GM21737 (cell line): ENCODE measurements around the gene BCAS1.

Experiments
- ATAC-seq: cut with Tn5 transposase; IDR thresholded peaks from one replicate; pipeline ENCODE4 v1.9.1; 2021; ENCODE audit warnings: mild to moderate bottlenecking, moderate library complexity; ENCODE audit not compliant: unreplicated experiment

Gene BCAS1

DNA sequence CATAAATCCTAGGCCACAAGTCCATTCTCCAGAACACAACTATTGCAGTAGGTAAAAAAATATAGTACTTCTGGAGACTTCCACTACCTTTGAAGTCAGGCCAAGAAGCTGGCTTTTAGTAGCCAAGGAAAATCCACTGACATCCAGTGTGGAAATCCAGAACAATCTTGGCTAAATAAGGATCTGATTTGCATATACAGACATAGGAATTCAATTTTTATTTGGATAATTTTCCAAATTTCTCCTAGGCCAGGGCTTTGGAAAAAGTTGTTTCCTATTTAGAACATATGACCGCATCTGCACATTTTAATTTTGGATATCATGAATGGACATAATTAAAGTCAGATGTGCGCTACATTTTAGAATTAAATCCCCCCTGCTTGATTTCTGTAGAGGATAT lies 100.2 kb downstream of the BCAS1 start:
- no peak for ATAC-seq

DNA sequence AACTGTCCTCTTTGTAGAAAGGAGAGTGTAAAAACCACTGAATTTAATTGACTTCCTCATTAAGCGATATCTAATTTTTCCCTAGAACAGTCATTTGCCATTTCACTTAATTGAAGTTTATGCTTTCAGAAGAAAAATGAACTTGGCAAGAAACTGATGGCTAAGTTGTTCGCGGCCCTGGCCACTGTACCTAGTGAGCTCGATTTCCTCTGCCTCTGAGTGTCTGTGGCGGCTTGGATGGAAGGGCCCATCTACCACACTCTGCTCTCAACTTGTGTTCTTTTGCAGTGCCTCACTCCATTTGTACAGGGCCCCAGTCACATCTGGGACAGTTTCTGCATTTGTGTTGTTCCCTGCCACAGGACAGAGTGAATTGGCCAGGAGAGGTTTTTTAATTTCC lies 102.9 kb downstream of the BCAS1 start:
- no peak for ATAC-seq

DNA sequence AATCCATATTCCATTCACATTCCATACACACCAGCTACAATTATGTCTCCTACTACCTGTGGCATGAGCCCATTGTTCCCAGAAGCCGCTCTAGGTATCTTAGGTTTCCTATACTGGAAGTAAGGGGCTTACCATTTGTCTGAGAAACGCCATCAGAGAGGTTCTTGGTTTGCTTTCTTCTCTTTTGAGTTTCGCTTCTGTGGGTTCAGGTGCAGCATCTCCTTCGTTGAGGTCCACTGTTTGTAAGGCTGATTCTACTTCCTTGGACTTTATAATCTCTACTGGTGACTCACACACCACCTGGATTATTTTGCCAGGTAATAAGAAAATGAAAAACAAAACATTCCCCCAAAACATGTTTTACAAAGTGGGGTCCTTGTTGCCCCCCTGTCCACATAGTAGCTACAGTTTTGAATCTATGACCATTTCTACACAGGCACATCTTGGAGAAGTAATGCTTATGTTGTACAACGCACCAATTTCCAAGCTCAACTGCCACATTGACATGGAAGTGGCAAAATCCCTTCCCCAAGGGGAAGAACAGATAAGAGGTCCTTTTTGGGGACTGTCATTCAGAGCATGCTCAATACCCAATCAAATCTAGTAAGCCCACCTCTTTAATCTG lies 103.5 kb downstream of the BCAS1 start:
- no peak for ATAC-seq

DNA sequence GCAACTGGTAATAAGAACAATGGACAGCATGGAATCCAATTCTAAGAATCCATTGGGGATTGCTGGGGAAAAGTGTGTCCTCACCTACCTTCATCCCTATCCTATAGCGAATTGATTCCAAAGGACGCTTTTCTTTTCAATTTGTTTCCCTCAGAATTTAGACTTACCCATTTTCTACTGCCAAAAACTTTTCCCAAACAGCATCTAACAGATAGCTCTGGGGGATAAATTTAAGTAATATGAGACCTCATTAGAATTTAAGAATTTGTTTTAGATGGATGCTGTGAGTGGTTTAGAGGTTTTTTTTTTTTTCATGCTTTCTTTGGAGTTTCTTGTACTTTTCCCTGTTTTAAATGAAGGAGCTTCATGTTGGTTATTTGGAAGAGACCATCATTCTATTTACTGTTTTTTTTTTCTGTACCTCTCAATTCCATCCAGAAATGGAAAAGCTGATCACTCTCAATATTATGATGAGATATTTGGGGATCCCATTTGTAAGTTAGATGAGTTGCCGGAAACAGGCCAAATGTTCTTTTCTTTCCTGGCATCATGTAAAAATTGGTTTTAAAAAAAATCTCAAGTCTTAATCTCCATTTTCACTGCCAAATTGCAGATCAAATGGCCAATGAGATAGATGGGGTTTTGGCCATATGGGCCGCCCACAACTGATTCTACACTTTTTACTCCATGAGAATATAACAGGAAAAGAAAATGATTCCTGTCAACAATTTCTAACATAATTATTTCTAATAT lies 105.7 kb downstream of the BCAS1 start:
- no peak for ATAC-seq

DNA sequence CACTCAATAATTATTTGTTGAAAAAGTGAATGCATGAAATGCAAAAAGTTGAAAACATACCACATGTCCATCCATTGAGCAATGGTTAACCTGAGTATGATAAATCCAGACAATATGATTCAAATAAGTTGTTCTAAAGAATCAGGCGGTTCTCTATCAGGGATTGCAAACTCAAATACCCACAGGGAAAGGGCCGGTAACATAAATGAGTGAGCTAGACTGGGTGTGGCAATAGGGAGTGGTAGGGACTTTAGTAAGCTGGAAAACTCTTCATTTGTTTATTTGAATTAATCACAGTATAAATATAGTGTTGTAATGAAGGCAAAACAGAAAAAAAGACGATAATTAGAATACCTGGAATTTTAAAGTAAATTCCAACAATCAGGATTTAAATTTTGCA lies 106.3 kb downstream of the BCAS1 start:
- ATAC-seq: no peak

DNA sequence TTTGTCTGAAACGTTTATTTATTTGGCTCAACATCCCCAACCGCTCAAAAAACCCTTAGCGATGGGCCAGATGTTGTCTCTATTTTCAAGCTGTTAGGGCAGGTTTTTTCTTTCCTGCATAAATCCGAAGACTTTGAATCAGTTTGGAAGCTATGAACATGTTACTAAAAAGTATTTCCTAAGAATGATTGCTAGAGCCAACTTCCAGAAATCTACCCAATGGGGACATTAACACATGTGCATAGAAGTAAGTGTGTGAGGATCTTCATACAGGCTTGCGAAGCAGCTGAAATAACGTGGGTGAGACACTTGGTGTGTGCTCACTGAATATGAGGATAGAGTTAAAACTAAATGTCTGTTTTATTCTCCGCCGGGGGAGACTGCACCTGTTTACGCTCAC lies 106.8 kb downstream of the BCAS1 start:
- ATAC-seq: no peak

DNA sequence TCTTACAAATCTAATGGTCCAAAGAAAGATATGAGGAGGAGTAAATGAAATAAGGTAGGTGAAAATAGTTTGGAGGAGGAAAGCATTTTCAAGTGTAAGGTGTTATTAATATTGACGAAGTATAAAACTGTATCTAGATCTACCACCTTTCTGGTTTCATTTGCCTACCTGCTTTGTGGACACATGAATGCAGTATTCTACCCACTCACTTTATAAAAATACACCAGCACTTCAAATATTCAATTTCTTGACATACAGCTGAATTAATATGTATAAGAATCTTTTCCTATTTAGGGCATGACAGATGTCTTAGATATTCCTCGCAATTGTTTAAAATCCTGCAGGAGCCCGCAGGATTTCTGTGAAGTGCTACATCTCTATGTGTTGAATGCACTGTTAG lies 108.0 kb downstream of the BCAS1 start:
- ATAC-seq: no peak

DNA sequence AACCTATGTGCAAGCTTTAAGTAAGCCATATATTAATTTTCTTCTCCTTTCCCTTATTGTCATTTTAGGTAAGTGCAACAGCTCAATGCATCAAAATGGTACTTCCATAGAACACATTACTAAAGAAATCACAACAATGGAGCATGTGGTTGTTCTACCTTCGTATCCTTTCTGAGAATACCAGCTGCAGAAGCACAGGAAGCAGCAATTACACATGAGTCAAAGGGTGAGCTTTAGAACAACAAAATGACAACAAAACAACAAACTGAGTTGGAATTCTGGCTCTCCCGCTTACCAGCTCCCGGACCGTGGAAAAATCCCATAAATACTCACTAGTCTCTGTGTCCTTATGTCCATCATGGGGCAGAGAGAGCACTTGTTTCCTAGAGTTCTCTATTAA lies 108.9 kb downstream of the BCAS1 start:
- no peak for ATAC-seq

DNA sequence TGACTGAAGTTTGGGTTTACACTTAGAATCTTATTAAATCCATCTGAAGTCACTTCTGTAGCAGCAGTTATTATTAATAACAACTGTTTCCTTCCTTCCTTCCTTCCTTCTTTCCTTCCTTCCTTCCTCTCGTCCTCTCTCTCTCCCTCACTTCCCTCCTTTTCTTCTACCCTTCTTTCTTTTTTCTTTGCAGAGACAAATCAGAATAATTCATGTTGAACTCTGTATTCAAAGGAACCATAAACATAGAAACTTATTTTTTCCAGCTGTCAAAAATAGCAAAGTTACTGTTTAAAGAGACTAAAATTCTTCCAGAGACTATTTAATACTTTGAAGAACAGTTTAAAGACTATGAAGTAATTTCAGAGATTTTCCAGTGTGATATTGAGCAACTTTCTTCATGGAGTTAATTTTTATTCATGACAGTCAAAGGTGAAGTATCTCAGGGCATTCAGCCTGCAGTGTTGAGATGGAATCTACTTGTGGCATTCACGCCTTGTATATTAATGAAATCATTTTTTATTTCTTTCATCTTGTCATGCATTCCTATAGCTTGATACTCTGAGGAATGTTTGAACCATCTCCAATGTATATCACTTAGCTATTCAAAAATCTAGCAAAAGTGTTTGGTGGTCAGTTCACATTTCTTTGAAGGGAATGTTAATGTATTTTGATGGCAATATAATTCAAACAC lies 109.7 kb downstream of the BCAS1 start:
- ATAC-seq: no peak

DNA sequence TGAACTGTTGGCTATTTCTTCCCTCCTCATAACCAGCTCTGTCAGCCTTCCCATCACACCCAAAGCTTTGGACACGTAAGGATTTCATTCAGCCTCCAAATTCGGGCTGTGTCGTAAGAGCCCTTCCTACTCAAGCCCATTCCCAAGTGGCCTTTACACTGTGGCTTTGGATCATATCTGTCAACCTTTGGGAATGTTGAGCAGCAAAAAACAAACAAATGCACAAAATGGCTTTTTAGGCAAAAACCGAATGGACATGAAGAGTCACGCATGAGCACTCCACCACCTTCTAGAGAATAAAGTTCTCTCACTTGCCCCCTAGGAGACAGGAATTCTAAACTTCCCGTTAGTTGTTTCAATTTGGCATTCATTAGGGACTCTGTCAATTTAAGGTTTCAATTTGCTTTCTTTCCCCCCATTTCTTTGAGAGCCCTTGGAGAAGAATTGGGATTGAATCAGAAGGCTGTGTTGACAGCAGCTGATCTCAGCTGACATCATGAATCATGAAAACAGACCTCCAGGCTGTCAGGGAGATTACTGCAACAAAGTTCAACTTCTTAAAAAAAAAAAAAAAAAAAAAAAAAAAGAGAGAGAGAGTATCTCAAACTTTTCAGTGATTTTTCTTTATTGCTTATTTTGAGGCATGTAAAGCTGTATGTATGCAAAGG lies 110.3 kb downstream of the BCAS1 start:
- no peak for ATAC-seq

DNA sequence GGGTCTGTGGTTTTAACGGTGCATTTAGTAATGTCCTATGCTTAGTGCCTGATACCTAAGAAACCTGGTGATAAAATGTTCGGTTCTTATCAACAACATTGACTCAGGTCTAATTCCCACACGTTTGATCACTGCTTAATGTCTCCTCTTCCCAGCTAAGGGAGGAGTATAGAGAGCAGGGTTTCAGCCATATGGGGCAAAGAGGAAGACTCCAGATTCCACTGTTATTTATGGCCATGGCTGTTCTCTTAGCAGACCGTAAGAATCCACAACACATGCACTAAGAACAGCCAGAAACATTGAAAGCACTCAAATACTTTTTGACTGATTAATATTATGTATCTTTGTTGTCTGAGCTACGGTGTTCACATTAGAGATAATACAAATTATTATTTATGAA lies 112.1 kb downstream of the BCAS1 start:
- no peak for ATAC-seq

DNA sequence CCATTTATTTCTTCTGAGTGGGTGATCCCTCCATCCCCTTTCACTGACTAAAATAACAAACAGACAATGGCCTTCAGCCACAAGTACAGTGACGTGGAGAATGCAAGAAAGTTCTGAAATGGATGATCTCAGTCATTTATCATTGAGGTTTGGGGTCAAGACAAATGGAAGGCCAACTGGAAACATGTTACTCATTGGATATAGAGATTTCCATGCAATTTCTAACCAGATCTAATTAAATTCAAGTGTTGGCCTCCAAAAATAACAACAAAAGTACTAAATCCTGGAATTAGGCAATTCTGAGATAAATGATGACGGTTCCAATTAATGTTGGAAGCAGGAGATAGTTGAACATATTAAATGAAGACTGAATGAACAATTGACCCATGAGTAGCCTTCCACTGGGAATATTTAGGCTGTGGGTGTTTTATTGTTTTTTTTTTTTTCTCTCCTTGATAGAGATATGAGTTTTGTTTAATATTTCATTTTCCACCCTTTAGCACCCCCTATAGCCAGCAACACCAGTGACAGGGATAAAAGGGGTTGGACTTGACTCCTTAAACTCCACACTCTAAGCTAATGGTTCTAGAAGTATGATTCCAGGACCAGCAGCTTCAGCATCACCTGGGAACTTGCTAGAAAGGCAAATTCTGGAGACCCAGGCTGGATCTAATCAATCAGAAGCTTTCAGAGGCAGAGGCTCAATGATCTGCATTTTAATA lies 112.8 kb downstream of the BCAS1 start:
- no peak for ATAC-seq

DNA sequence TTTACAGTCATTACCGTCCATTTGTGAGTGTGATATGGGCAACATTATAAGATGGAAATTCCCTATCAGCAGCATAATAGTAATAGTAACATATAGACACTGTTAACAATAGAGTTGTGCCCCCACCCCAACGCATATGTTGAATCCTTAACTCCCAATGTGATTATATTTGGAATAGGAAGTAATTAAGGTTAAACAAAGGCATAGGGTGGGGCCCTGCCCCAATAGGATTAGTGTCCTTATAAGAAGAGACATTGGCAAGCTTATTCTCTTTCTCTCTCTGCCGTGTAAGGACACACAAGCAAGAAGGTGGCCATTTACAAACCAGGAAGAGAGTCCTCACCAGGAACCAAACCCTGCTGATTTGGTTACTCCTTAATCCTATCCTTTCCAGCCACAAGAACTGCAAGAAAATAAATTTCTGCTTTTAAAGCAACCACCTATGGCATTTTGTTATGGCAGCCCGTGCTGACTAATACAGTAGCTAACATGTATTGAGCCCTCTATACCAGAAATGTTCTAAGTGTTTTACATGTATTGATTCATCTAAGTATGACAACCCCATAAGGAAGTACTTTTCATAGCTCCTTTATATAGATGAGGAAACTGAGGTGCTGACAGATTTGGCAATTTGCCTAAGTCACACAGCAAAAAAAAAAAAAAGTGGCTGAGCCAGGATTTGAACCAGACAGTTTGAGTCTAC lies 114.2 kb downstream of the BCAS1 start:
- ATAC-seq: no peak

DNA sequence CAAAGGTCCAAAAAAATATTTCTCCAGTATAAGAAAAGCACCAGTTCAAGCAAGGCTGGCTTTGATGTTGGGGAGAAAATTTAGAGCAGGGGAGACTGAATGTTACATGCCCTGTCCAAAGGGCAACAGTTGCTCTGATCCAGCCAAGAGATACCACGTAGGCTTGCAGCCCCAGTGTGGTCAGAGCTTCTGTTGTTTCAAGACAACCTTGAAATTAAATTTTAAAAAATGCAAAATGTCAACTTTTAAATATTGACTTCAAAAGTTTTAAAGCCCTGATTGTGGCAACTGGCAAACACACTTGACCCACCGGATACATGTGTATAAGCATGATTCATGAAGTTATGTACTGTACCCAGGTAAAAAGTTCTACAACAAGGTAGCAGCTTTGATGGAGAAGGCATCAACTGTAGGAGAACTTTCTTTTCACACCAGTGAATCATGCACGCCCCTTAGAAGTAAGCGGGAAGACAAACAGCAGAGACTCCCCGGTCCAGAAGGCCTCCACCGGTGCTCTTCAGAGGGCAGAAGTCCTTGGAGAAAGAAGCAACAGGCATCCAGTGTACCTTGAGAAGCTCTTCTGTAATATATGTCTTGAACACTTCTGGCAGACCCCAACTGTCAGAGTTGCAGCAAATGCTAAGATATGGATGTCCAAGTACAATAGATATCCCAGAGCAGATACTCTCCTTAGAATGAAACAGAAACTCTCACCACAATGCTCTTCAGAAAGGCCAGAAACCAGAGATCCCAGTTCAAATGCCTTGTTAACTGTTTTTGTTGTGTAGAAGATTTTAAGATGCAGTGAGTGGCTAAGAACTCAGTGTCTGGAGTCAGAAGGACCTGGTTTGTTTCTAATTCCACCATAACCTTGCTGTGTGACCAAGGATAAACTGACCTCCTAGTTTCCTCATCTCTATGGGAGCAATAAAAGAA lies 115.4 kb downstream of the BCAS1 start:
- ATAC-seq: no peak

DNA sequence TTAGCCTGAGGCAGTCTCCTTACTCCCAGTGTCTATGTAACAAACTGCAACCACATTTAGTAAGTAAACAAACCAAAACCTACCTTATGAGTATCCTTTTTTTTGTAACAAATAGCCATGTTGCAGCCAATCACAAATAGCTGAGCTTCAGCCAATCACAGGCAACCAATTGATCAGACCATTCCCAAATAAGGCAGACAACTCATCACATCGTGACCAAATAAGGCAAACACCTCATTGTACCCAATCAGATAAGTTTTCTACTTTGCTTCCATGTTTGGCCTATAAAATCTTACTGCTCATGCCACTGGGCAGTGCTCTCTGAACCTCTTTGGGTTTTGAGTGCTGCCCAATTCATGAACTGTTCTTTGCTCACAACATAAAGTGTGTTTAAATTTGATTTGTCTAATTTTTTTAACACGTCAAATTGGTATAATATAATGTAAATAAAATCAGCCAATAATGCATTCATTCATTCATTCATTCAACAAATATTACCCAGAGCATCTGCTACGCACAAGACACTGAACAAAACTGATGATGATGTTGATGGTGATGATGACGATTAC lies 117.8 kb downstream of the BCAS1 start:
- no peak for ATAC-seq

DNA sequence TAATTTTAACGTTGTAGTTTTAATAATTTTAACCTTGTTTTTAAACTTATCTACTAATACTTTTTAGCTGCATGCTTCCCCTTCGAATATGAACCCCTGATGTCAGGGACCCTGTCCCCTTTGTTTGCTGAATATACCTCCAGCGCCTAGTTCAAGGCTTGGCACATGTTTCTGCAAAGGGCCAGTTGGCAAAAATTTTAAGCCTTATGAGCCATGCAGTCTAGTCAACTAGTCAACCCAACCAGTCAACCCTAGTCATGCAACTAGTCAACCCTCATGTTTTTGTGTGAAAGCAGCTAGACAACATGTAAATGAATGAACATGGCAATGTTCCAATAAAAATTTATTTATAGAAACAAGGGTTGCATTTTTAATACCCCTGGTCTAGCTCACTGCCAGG lies 119.8 kb downstream of the BCAS1 start:
- ATAC-seq: no peak

DNA sequence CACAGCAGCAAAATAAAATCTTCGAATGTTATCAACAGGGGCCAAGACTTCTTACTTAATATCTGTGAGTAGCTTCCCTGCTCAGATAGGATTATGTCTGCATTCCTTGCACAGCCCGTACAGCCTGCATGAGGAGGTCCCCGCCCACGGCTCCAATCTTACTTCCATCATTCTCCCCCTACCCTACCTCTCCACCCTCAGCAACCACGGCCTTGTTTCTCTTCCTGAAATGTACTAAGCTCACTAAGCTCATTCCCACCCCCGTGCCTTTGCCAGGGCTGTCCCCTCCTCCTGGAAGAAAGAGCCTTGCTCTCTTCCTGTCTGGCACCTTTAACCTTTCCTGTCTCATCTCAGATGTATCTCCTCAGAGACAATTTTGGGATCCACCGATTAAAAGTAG lies 120.4 kb downstream of the BCAS1 start:
- ATAC-seq: no peak

DNA sequence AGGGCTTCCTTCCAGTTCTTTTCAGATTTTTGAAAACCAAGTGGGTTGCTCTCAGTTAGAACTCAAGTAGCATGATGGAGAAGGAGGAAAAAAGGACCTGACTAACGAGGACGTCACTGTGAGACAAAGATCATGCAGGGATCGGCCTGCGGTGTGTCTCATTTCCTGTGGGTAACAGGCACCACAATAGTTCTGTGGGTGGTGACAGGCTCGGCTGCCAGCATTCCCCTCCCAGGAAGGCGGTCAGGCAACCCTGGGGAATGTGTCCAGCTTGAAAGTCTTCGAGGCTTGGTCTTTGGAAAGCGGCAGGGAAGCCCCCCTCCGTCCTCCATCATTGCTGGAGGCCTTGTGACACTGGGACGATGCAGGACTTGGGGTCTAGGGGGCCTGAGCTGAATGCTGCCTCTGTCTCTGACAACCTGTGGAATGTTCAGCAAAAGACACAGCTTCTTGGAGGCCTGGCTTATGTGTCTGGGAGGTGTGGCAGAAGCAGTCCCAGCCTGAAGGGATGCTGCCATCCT lies 121.0 kb downstream of the BCAS1 start:
- ATAC-seq: peak; percentile 73
